Endothelial cell of umbilical vein (primary cell): ENCODE data around the gene RTN4RL1.

Source experiments
- EZH2 ChIP-seq: IDR thresholded peaks from 2 replicates; pipeline ENCODE4 v1.6.1; 2012; ENCODE audit warnings: borderline replicate concordance, low read depth, mild to moderate bottlenecking, moderate library complexity, low read length, inconsistent platforms; ENCODE audit not compliant: severe bottlenecking
- MYC ChIP-seq: IDR thresholded peaks from one replicate; pipeline ENCODE4 v1.6.1; 2011; ENCODE audit warnings: mild to moderate bottlenecking, low read depth, low read length
- POLR2A ChIP-seq: IDR thresholded peaks from 2 replicates; pipeline ENCODE4 v1.6.1; 2012; ENCODE audit warnings: low read depth, mild to moderate bottlenecking, control low read depth, low read length
- TF ChIP-seq, protein P1 (sequence below), 2 donors: IDR thresholded peaks; 1 replicate in 1 of 2; 2 replicates in 1 of 2; pipeline ENCODE4 v1.5.1; 2011; ENCODE audit warnings: low read length in 2 of 2, mild to moderate bottlenecking in 2 of 2, moderate library complexity in 2 of 2, control low read depth in 1 of 2, inconsistent platforms in 1 of 2, low read depth in 1 of 2; ENCODE audit not compliant: insufficient read depth in 1 of 2; ENCODE audit errors: extremely low read depth in 1 of 2

DNA sequence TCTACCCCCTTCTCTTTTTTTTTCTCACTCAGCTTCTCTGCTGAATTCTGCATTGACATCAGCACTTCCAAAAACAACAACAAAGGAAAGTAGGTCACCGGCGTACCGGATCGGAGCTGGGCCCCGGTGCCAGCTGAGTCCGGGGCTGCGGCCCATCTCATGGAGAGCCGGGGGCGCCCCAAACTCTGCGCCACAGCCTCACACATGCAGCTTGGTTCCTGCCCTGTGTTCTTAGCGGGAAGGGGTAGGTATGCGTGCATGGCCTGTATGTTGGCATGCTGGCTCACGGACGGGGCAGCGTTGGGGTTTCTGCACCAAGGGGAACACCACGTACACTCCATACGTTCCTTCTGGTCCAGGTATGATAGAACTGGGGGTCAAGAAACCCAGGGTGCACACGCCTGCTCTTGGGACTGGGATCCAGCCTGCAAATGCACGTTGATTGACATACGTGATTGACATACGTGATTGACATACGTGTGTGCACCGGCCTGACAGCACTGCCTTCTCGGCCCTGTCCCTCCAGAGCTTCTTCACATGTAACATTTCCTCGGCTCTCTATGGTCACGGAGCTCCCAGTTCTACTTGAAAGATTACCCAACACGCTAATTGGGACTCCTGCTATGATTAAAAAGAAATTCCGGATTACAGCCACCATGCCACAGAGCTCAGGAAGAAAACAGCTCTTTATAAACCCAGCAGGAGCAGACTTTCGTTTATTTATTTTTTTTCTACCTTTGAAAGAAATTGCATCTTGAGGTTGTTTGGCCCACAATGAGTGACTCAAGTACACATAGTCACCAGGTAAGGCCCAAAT lies 106.6 kb downstream of the RTN4RL1 start:
- TF ChIP-seq, protein P1, sequence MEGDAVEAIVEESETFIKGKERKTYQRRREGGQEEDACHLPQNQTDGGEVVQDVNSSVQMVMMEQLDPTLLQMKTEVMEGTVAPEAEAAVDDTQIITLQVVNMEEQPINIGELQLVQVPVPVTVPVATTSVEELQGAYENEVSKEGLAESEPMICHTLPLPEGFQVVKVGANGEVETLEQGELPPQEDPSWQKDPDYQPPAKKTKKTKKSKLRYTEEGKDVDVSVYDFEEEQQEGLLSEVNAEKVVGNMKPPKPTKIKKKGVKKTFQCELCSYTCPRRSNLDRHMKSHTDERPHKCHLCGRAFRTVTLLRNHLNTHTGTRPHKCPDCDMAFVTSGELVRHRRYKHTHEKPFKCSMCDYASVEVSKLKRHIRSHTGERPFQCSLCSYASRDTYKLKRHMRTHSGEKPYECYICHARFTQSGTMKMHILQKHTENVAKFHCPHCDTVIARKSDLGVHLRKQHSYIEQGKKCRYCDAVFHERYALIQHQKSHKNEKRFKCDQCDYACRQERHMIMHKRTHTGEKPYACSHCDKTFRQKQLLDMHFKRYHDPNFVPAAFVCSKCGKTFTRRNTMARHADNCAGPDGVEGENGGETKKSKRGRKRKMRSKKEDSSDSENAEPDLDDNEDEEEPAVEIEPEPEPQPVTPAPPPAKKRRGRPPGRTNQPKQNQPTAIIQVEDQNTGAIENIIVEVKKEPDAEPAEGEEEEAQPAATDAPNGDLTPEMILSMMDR (IDR thresholded peaks at IDR 0.05; ENCODE audit: extremely low read depth in 1 of 2, insufficient read depth in 1 of 2, low read depth in 1 of 2, low read length in 2 of 2), result no peak
- TF ChIP-seq MYC (no peak), EZH2 (no peak), POLR2A (no peak)
